Thyroid gland (tissue), 4 donors: ENCODE data around the gene CACNA2D3.

Experiments used
- POLR2A ChIP-seq, 2 donors: fragments of 450-650 bp; IDR thresholded peaks; one replicate each; pipeline ENCODE4 v1.6.1; 2017; ENCODE audit warnings: antibody characterized with exemption in 2 of 2, mild to moderate bottlenecking in 2 of 2, moderate library complexity in 1 of 2
- TF ChIP-seq, protein P1 (sequence below), 6 experiments: fragments of 200-600 bp in 3 of 6; fragments of 450-650 bp in 3 of 6; sonication (generic) in 3 of 6; IDR thresholded peaks; one replicate each; pipeline ENCODE4 v1.5.1; 2016 to 2019; ENCODE audit warnings: antibody characterized with exemption in 6 of 6, mild to moderate bottlenecking in 2 of 6, inconsistent platforms in 1 of 6, moderate library complexity in 1 of 6

GRCh38 chr3:54870423-54870822 lies 748.1 kb downstream of the CACNA2D3 start:
- TF ChIP-seq, protein P1, sequence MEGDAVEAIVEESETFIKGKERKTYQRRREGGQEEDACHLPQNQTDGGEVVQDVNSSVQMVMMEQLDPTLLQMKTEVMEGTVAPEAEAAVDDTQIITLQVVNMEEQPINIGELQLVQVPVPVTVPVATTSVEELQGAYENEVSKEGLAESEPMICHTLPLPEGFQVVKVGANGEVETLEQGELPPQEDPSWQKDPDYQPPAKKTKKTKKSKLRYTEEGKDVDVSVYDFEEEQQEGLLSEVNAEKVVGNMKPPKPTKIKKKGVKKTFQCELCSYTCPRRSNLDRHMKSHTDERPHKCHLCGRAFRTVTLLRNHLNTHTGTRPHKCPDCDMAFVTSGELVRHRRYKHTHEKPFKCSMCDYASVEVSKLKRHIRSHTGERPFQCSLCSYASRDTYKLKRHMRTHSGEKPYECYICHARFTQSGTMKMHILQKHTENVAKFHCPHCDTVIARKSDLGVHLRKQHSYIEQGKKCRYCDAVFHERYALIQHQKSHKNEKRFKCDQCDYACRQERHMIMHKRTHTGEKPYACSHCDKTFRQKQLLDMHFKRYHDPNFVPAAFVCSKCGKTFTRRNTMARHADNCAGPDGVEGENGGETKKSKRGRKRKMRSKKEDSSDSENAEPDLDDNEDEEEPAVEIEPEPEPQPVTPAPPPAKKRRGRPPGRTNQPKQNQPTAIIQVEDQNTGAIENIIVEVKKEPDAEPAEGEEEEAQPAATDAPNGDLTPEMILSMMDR (IDR thresholded peaks at IDR 0.05): peak in 4 of 6 experiments; percentile 22 to 52 (median 40)
- TF ChIP-seq POLR2A (IDR thresholded peaks at IDR 0.05): no peak
